KOPT-K1 (cell line): ENCODE data around the gene THOC7.

ENCODE experiments used
- H3K27ac ChIP-seq: fragments of 200-600 bp; sonication (generic); 2 replicates; pipeline ENCODE4 v1.5.1; 2016; ENCODE audit warnings: antibody characterized with exemption, mild to moderate bottlenecking, low read depth, low read length; ENCODE audit not compliant: poor library complexity, severe bottlenecking
- H3K36me3 ChIP-seq: fragments of 200-600 bp; sonication (generic); 2 replicates; pipeline ENCODE4 v1.5.1; 2017; ENCODE audit warnings: antibody characterized with exemption, mild to moderate bottlenecking, low read length, moderate library complexity; ENCODE audit not compliant: insufficient read depth
- H3K9me3 ChIP-seq: fragments of 200-600 bp; sonication (generic); 2 replicates; pipeline ENCODE4 v1.5.1; 2017; ENCODE audit warnings: antibody characterized with exemption, low read length, mild to moderate bottlenecking; ENCODE audit not compliant: insufficient read depth, poor library complexity, severe bottlenecking

Gene THOC7

GRCh38 chr3:63895422-63896189, 32.0 kb upstream of the THOC7 start:
- no peak overlapping the region for H3K27ac ChIP-seq
- no peaks in the 10 kb centered on the region for H3K9me3 ChIP-seq
- H3K36me3 ChIP-seq, result peaks cover 30% of the 10 kb centered on the region

GRCh38 chr3:63892773-63893352, 29.3 kb upstream of the THOC7 start:
- Histone ChIP-seq H3K36me3 (peaks cover 5% of the 10 kb centered on the region), H3K27ac (no peak overlapping the region), H3K9me3 (no peaks in the 10 kb centered on the region)

- no peak overlapping the region for H3K27ac ChIP-seq
- peaks cover 5% of the 10 kb centered on the region for H3K36me3 ChIP-seq
- H3K9me3 ChIP-seq, result no peaks in the 10 kb centered on the region
Measured at GRCh38 chr3:63891518-63891917, 27.9 kb upstream of the THOC7 start.

GRCh38 chr3:63886858-63887257, 23.3 kb upstream of the THOC7 start:
- Histone ChIP-seq H3K9me3 (no peaks in the 10 kb centered on the region), H3K36me3 (peaks cover 15% of the 10 kb centered on the region; the same call in 1 of the 2 replicates), H3K27ac (no peak overlapping the region)

GRCh38 chr3:63880653-63881052, 17.0 kb upstream of the THOC7 start:
- Histone ChIP-seq H3K27ac (no peak overlapping the region), H3K9me3 (no peaks in the 10 kb centered on the region), H3K36me3 (0 out of 2 replicates have a peak, but pooled peaks cover 5% of the 10 kb centered on the region)

GRCh38 chr3:63878394-63879060, 14.9 kb upstream of the THOC7 start:
- peaks cover 12% of the 10 kb centered on the region; the same call in 1 of the 2 replicates for H3K36me3 ChIP-seq
- H3K27ac ChIP-seq, result no peak overlapping the region
- H3K9me3 ChIP-seq, result no peaks in the 10 kb centered on the region

GRCh38 chr3:63877737-63878393, 14.3 kb upstream of the THOC7 start:
- peaks cover 17% of the 10 kb centered on the region; the same call in 1 of the 2 replicates for H3K36me3 ChIP-seq
- H3K9me3 ChIP-seq, result no peaks in the 10 kb centered on the region
- H3K27ac ChIP-seq, result no peak overlapping the region

- Histone ChIP-seq H3K9me3 (no peaks in the 10 kb centered on the region), H3K27ac (no peak overlapping the region), H3K36me3 (peaks cover 17% of the 10 kb centered on the region; the same call in 1 of the 2 replicates)
Measured at GRCh38 chr3:63876260-63876659, 12.7 kb upstream of the THOC7 start.

- peaks cover 17% of the 10 kb centered on the region; the same call in 1 of the 2 replicates for H3K36me3 ChIP-seq
- H3K27ac ChIP-seq, result no peak overlapping the region
- H3K9me3 ChIP-seq, result no peaks in the 10 kb centered on the region
Measured at GRCh38 chr3:63875510-63875909, 11.9 kb upstream of the THOC7 start.

- H3K36me3 ChIP-seq, result peaks cover 17% of the 10 kb centered on the region
- no peak overlapping the region for H3K27ac ChIP-seq
- H3K9me3 ChIP-seq, result no peaks in the 10 kb centered on the region
Measured at GRCh38 chr3:63874769-63875168, 11.2 kb upstream of the THOC7 start.

- Histone ChIP-seq H3K9me3 (no peaks in the 10 kb centered on the region), H3K27ac (no peak overlapping the region), H3K36me3 (peaks cover 28% of the 10 kb centered on the region)
Measured at GRCh38 chr3:63872135-63872924, 8.7 kb upstream of the THOC7 start.

GRCh38 chr3:63870615-63871005, 7.0 kb upstream of the THOC7 start:
- H3K9me3 ChIP-seq, result no peaks in the 10 kb centered on the region
- H3K27ac ChIP-seq, result no peak overlapping the region
- H3K36me3 ChIP-seq, result peaks cover 40% of the 10 kb centered on the region

GRCh38 chr3:63869940-63870614, 6.5 kb upstream of the THOC7 start:
- Histone ChIP-seq H3K27ac (no peak overlapping the region), H3K9me3 (no peaks in the 10 kb centered on the region), H3K36me3 (peaks cover 40% of the 10 kb centered on the region)

GRCh38 chr3:63867225-63867624, 3.6 kb upstream of the THOC7 start:
- Histone ChIP-seq H3K27ac (no peak overlapping the region), H3K36me3 (peaks cover 23% of the 10 kb centered on the region), H3K9me3 (no peaks in the 10 kb centered on the region)
